ENCODE data around the gene AAR2. TPM values are rescaled to one million over a fixed set of nuclear protein-coding genes. Genes with fewer than 3 reads are reported as not detected.

AAR2 gene
- total RNA-seq, 1 donor from 2014 or later, result 19.7 TPM

GRCh38 chr20:36241678-36242077 lies 5.4 kb downstream of the AAR2 start:
- Histone ChIP-seq H3K4me3 (no peak overlapping the region), H3K36me3 (no peaks in the 10 kb centered on the region), H3K79me2 (ENCODE audit: low read depth) (peaks cover 46% of the 10 kb centered on the region), H2AFZ (replicated peaks) (no peak overlapping the region), H3K9me3 (ENCODE audit: low read depth) (no peaks in the 10 kb centered on the region), H3K27me3 (no peaks in the 10 kb centered on the region), H3K9ac (no peak overlapping the region), H3F3A (ENCODE audit: low read depth) (no peaks in the 10 kb centered on the region), H3K27ac (no peak overlapping the region), H3K4me1 (peaks cover 5% of the 10 kb centered on the region), H4K20me1 (ENCODE audit: low read depth) (peaks cover 8% of the 10 kb centered on the region), H3K4me2 (no peak overlapping the region)
- Mint-ChIP-seq H3K36me3 (peaks cover 10% of the 10 kb centered on the region), H3K27ac (no peak overlapping the region), H3K9me3 (no peaks in the 10 kb centered on the region), H3K4me1 (peaks cover 11% of the 10 kb centered on the region), H3K27me3 (ENCODE audit: insufficient read depth, low read depth) (no peaks in the 10 kb centered on the region), H3K4me3 (no peak overlapping the region)
- TF ChIP-seq CTCF (IDR thresholded peaks at IDR 0.05) (no peak), EZH2 (IDR thresholded peaks at IDR 0.05) (no peak), EZH2phosphoT487 (IDR thresholded peaks at IDR 0.05) (no peak)
- no peak for DNase-seq (ENCODE audit: low spot score)

GRCh38 chr20:36243726-36244125 lies 7.4 kb downstream of the AAR2 start:
- H3K36me3 Mint-ChIP-seq, result peaks cover 14% of the 10 kb centered on the region
- peaks cover 4% of the 10 kb centered on the region for H3K4me1 Mint-ChIP-seq
- peaks cover 2% of the 10 kb centered on the region for H3F3A ChIP-seq (ENCODE audit: low read depth)
- no peak overlapping the region for H3K9ac ChIP-seq
- H3K4me2 ChIP-seq, result no peak overlapping the region
- H3K27ac Mint-ChIP-seq, result no peak overlapping the region
- no peaks in the 10 kb centered on the region for H3K27me3 Mint-ChIP-seq (ENCODE audit: insufficient read depth, low read depth)
- H3K4me1 ChIP-seq, result no peaks in the 10 kb centered on the region
- DNase-seq (ENCODE audit: low spot score), result no peak
- peaks cover 25% of the 10 kb centered on the region for H3K79me2 ChIP-seq (ENCODE audit: low read depth)
- peaks cover 14% of the 10 kb centered on the region for H4K20me1 ChIP-seq (ENCODE audit: low read depth)
- H3K27ac ChIP-seq, result no peak overlapping the region
- H3K27me3 ChIP-seq, result no peaks in the 10 kb centered on the region
- H3K9me3 ChIP-seq (ENCODE audit: low read depth), result no peaks in the 10 kb centered on the region
- no peak overlapping the region for H3K4me3 ChIP-seq
- TF ChIP-seq EZH2 (IDR thresholded peaks at IDR 0.05) (no peak), EZH2phosphoT487 (IDR thresholded peaks at IDR 0.05) (no peak), CTCF (IDR thresholded peaks at IDR 0.05) (no peak)
- H3K36me3 ChIP-seq, result no peaks in the 10 kb centered on the region
- no peak overlapping the region for H2AFZ ChIP-seq (replicated peaks)
- no peaks in the 10 kb centered on the region for H3K9me3 Mint-ChIP-seq
- no peak overlapping the region for H3K4me3 Mint-ChIP-seq

- H3K9me3 Mint-ChIP-seq, result no peaks in the 10 kb centered on the region
- Histone ChIP-seq H3K4me3 (no peak overlapping the region), H3K27ac (no peak overlapping the region), H3K9me3 (ENCODE audit: low read depth) (no peaks in the 10 kb centered on the region), H3K4me1 (peaks cover 9% of the 10 kb centered on the region), H3F3A (ENCODE audit: low read depth) (peaks cover 9% of the 10 kb centered on the region), H3K4me2 (no peak overlapping the region), H3K9ac (no peak overlapping the region), H4K20me1 (ENCODE audit: low read depth) (peaks cover 39% of the 10 kb centered on the region), H3K27me3 (no peaks in the 10 kb centered on the region), H3K79me2 (ENCODE audit: low read depth) (peaks cover 18% of the 10 kb centered on the region), H3K36me3 (no peaks in the 10 kb centered on the region), H2AFZ (replicated peaks) (no peak overlapping the region)
- no peak for TF ChIP-seq CTCF (IDR thresholded peaks at IDR 0.05)
- TF ChIP-seq EZH2phosphoT487 (IDR thresholded peaks at IDR 0.05), result no peak
- no peak for TF ChIP-seq EZH2 (IDR thresholded peaks at IDR 0.05)
- H3K4me1 Mint-ChIP-seq, result peaks cover 12% of the 10 kb centered on the region
- no peak overlapping the region for H3K27ac Mint-ChIP-seq
- H3K4me3 Mint-ChIP-seq, result no peak overlapping the region
- peaks cover 2% of the 10 kb centered on the region for H3K27me3 Mint-ChIP-seq (ENCODE audit: insufficient read depth, low read depth)
- no peak for DNase-seq (ENCODE audit: low spot score)
- peaks cover 13% of the 10 kb centered on the region for H3K36me3 Mint-ChIP-seq
Observed at GRCh38 chr20:36246401-36246800, 10.1 kb downstream of the AAR2 start.
